A673 (cell line): ENCODE results near the gene CARD8. TPM values are rescaled to one million over a fixed set of nuclear protein-coding genes. Genes with fewer than 3 reads are reported as not detected.

ENCODE experiments used
- BruUV-seq: library from RNA; stranded (reverse); fragments of 400-500 nt; replicated peaks from 2 replicates; lab custom pipeline; 2021; lab: Mats Ljungman, UMichigan
- CTCF ChIA-PET: fragments of 300-600 bp; sonication (Branson Sonifier 250); formaldehyde crosslinking; loops from one replicate; lab custom pipeline; 2022; ENCODE audit warnings: antibody characterized with exemption; lab: Charles Lee
- POLR2A ChIA-PET: fragments of 300-600 bp; sonication (Branson Sonifier 250); formaldehyde crosslinking; loops from one replicate; lab custom pipeline; 2022; ENCODE audit warnings: antibody characterized with exemption; ENCODE audit not compliant: low non-redundant PET; lab: Charles Lee
- DNase-seq: peaks from one replicate; pipeline ENCODE4 v3.0.0-alpha.2; 2015; ENCODE audit warnings: low spot score
- H3K27ac ChIP-seq: fragments of 200-600 bp; sonication (generic); 2 replicates; pipeline ENCODE4 v1.5.1; 2016; ENCODE audit warnings: mixed run types, low read depth, mild to moderate bottlenecking, mixed read lengths, antibody characterized with exemption, low read length; ENCODE audit not compliant: poor library complexity, severe bottlenecking
- H3K27me3 ChIP-seq: fragments of 200-600 bp; sonication (generic); replicated peaks from 2 replicates; pipeline ENCODE4 v1.6.1; 2017; ENCODE audit warnings: mixed run types, low read depth, mild to moderate bottlenecking, mixed read lengths, antibody characterized with exemption, low read length; ENCODE audit not compliant: insufficient read depth, poor library complexity
- H3K36me3 ChIP-seq: fragments of 200-600 bp; sonication (generic); 2 replicates; pipeline ENCODE4 v1.6.1; 2016; ENCODE audit warnings: mixed run types, mild to moderate bottlenecking, mixed read lengths, antibody characterized with exemption, low read length; ENCODE audit not compliant: insufficient read depth, poor library complexity, severe bottlenecking
- H3K4me1 ChIP-seq: fragments of 200-600 bp; sonication (generic); 2 replicates; pipeline ENCODE4 v1.6.1; 2017; ENCODE audit warnings: mixed run types, mild to moderate bottlenecking, mixed read lengths, antibody characterized with exemption, low read length; ENCODE audit not compliant: insufficient read depth, poor library complexity, severe bottlenecking
- H3K4me3 ChIP-seq: fragments of 200-600 bp; sonication (generic); 2 replicates; pipeline ENCODE4 v1.5.1; 2016; ENCODE audit warnings: low read depth, mixed run types, mild to moderate bottlenecking, mixed read lengths, low read length; ENCODE audit not compliant: poor library complexity, severe bottlenecking
- H3K9me3 ChIP-seq: fragments of 200-600 bp; sonication (generic); 2 replicates; pipeline ENCODE4 v1.6.1; 2016; ENCODE audit warnings: mixed run types, low read depth, mild to moderate bottlenecking, mixed read lengths, antibody characterized with exemption, low read length; ENCODE audit not compliant: poor library complexity, severe bottlenecking
- CTCF ChIP-seq: fragments of 300-800, 200-600 bp; sonication (generic); conservative IDR thresholded peaks from 2 replicates; pipeline ENCODE4 v1.5.1; 2017; ENCODE audit warnings: low read depth, mild to moderate bottlenecking, antibody characterized with exemption, low read length, moderate library complexity, mixed read lengths
- EZH2 ChIP-seq: fragments of 200-600 bp; sonication (generic); IDR thresholded peaks from 2 replicates; pipeline ENCODE4 v1.6.1; 2017; ENCODE audit warnings: borderline replicate concordance, low read depth, mild to moderate bottlenecking, mixed read lengths, antibody characterized with exemption, low read length; ENCODE audit not compliant: poor library complexity, severe bottlenecking
- intact Hi-C: fragments of 100-400 bp; cut with micrococcal nuclease; formaldehyde crosslinking; loops from one replicate; pipeline ENCODE4 v1.10.0; 2022; ENCODE audit not compliant: unreplicated experiment
- total RNA-seq: library from RNA; stranded (reverse); gene quantifications from 2 replicates; pipeline ENCODE4 v1.2.3, GENCODE V29; 2021

The CARD8 gene
- total RNA-seq, 1 experiment from 2014 or later = 151 TPM

- H3K27ac ChIP-seq = no peak overlapping the region
- peaks cover 17% of the 10 kb centered on the region for H3K9me3 ChIP-seq
- intact Hi-C loops = no loop called here
- H3K4me1 ChIP-seq = no peaks in the 10 kb centered on the region
- ChIA-PET CTCF (no interaction called here), POLR2A (no interaction called here)
- TF ChIP-seq EZH2 (no peak), CTCF (no peak)
- no TSS peak for BruUV-seq
- no peak overlapping the region for H3K4me3 ChIP-seq
- DNase-seq = no peak
- H3K36me3 ChIP-seq = peaks cover 49% of the 10 kb centered on the region
- H3K27me3 ChIP-seq = no peaks in the 10 kb centered on the region
Observed at GRCh38 chr19:48283908-48284307, 28.2 kb upstream of the CARD8 start.

- H3K4me3 ChIP-seq = no peak overlapping the region
- intact Hi-C loops = no loop called here
- ChIA-PET POLR2A (no interaction called here), CTCF (interaction anchor here (0.6 kb wide), 1 partner anchor 187 kb away, joined by 4 read pairs; no protein-coding TSS in a partner anchor)
- no peak for DNase-seq
- H3K36me3 ChIP-seq = peaks cover 27% of the 10 kb centered on the region
- no peaks in the 10 kb centered on the region for H3K27me3 ChIP-seq
- no peak overlapping the region for H3K27ac ChIP-seq
- H3K4me1 ChIP-seq = no peaks in the 10 kb centered on the region
- TF ChIP-seq EZH2 (no peak), CTCF (no peak)
- no TSS peak for BruUV-seq
- H3K9me3 ChIP-seq = peaks cover 8% of the 10 kb centered on the region
Observed at GRCh38 chr19:48279747-48280146, 24.0 kb upstream of the CARD8 start.

- ChIA-PET CTCF (no interaction called here), POLR2A (no interaction called here)
- no TSS peak for BruUV-seq
- no peak for DNase-seq
- H3K4me1 ChIP-seq = peaks cover 3% of the 10 kb centered on the region
- intact Hi-C loops = loop anchor here (5.0 kb wide), 1 partner anchor 57 kb away; no protein-coding TSS in a partner anchor
- no peaks in the 10 kb centered on the region for H3K36me3 ChIP-seq
- no peaks in the 10 kb centered on the region for H3K9me3 ChIP-seq
- no peak overlapping the region for H3K4me3 ChIP-seq
- no peaks in the 10 kb centered on the region for H3K27me3 ChIP-seq
- no peak overlapping the region for H3K27ac ChIP-seq
- TF ChIP-seq CTCF (no peak), EZH2 (no peak)
Observed at GRCh38 chr19:48274938-48275337, 19.2 kb upstream of the CARD8 start.
